ENCODE results near the gene CDK18.
A peak's percentile ranks its signal among the peaks of the same experiment; 100 is the strongest.

Gene CDK18

DNA sequence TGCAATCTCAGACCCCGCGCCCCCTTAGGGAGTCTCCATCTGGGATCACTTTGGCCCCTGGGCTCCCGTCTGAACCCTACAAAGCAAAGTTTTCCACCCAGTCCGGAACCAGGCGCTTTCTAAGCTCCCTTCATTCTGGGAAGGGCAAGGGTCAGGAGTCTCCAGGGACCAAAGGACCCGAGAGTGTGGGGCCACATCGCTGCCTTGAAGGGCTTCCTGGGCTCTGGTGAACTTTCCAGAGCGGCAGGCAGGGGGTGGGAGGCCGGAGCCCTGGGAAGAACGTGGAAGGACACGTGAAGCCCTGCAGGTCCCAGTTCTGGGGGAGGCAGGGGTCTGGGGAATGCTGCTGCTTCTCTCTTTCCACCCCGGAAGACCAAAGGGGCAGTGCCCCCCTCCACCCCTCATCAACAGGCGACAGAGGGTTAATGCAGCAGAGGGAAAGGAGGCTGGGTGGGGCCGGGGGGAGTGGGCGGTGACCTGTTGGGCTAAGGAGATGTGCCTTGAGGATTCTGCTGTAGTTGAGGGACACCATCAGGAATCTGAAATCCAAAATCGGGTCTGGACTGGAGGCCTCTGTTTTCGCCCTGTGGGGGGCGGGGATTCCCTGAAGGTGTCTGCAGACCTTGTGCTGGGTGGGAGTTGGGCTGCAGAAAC is 734 bp downstream of the CDK18 start:
- no peak for ATAC-seq (replicated peaks)

DNA sequence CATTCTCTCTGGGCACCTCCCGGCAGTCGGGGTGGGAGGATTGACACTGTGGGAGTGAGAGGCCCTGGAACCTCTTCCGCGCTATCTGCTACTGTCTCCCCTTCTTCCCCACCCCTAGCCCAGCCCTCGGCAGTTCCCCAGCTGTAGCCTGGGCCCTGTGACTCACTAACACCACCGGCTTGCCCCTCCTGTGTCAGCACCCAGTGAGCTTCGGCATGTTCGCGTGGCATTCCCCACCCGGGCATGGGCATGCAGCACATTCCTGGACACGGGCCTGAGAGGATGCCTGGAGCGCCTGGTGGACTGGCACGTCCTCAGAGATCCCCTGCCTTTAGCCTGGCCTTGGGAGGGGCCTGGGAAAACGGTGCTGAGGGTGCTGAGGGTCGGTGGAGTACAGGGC is 1.3 kb downstream of the CDK18 start:
- Mint-ChIP-seq H3K36me3 (no peaks in the 10 kb centered on the region), H3K4me3 (peak overlapping the region in 1 of 2 donors; percentile 85), H3K27me3 (peaks cover 7 to 8% of the 10 kb centered on the region in 2 donors), H3K9me3 (no peaks in the 10 kb centered on the region), H3K4me1 (peaks cover 13 to 24% of the 10 kb centered on the region in 2 donors), H3K27ac (peak overlapping the region; percentile 5)
- ATAC-seq (replicated peaks) = no peak
- no peak for DNase-seq

More for the DNA sequence above, 734 bp downstream of the CDK18 start:
- peak overlapping the region; percentile 5 for H3K27ac Mint-ChIP-seq
- peaks cover 7 to 8% of the 10 kb centered on the region in 2 donors for H3K27me3 Mint-ChIP-seq
- peak overlapping the region; percentile 84 to 85 for H3K4me3 Mint-ChIP-seq
- H3K9me3 Mint-ChIP-seq = no peaks in the 10 kb centered on the region
- DNase-seq = no peak
- peaks cover 13 to 29% of the 10 kb centered on the region in 2 donors for H3K4me1 Mint-ChIP-seq
- no peaks in the 10 kb centered on the region for H3K36me3 Mint-ChIP-seq

DNA sequence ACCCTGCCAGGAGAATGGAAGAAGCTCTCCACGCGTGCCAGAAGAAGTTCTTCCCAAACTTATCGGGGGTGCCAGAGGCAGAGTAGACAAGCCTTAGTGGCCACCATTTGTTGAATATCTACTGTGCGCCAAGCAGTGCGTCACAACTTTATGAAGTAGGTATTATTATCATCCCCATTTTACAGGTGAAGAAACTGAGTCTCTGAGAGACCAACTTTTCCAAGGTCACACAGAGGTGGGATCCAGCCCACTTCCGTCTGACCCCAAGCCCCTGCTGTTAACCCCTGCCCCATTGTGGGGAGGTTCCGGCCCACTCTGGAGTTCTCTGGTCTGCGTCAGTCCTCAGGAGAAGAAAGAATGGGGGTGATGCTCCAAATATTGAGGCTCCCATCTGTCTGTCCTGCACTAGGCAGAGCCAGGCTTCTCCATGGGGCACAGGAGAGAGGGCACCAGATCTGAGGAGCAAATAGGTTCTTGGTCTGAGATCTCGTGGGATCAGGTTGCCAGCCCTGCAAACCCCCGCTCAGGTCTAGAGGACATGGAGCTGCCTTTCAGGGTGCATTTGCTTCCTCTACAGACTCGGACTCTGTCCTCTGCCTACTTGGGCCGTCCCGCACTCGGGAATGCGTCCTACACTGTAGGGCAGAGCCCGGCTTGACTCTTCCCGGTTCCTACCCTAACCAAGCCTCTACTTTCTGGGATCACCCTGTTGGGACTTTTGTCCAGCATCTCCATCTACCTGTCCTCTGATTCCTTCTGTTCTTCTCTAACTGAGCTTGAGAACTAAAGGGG is 2.1 kb downstream of the CDK18 start:
- Mint-ChIP-seq H3K36me3 (no peaks in the 10 kb centered on the region), H3K4me1 (peaks cover 13 to 19% of the 10 kb centered on the region in 2 donors), H3K27ac (peak overlapping the region; percentile 20), H3K9me3 (no peaks in the 10 kb centered on the region), H3K4me3 (no peak overlapping the region), H3K27me3 (peaks cover 7 to 8% of the 10 kb centered on the region in 2 donors)
- ATAC-seq (replicated peaks) = no peak
- DNase-seq = no peak

DNA sequence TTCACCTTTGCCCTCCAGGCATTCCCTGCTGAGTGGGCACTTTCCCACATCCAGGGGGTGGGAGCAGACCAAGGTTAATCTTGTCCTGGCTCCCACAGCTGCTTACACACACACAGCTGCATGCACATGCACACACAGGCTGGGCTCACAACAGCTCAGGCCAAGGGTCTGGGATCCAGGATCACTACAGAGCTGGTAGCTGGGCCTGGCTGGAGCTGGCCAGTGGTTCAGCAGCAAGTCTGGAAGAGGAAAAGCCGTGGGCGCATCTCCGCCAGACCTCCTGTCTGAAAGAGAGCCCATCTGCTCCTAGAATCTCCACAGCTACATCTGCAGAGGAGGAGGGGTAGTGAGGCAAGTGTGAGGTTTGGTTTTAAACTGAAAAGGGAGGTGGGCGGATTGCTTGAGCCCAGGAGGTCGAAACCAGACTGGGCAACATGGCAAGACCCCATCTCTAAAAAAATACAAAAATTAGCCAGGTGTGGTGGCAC is 3.8 kb downstream of the CDK18 start:
- ATAC-seq (replicated peaks) (no peak), DNase-seq (no peak)
- Mint-ChIP-seq H3K4me3 (no peak overlapping the region), H3K4me1 (peaks cover 13 to 19% of the 10 kb centered on the region in 2 donors), H3K27ac (no peak overlapping the region), H3K27me3 (peaks cover 7 to 8% of the 10 kb centered on the region in 2 donors), H3K36me3 (no peaks in the 10 kb centered on the region), H3K9me3 (no peaks in the 10 kb centered on the region)

DNA sequence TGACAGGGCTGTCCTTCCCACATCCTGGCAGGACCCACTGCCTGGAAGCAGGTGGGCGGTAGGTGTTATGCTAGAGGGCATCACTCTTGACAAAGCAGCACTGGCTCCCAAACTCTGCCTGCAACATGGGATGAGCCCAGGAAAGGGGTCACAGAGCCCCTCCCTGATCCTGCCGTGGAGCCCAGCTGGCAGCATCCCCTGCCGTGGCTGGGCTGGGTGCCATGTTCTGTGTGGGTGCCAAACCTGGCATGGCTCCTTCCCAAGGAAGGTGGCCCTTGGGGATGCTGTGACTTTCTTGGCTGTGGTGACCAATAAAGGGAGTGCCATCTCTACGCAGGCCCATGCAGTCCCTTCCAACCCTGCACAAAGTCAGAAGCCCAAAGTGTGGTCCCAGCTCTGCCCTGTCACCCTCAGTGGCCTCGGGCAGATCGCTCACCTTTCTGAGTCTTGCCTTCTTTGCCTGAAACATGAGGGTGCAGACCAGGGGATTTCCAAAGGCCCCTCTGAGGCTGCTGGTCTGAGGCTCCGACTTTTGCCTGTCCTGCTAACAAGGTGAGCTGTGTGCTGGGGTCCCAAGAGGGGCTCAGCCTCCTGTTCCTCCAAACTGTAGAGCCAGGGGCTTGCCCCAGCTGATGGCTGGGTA is 6.0 kb downstream of the CDK18 start:
- ATAC-seq (replicated peaks) (no peak), DNase-seq (no peak)
- Mint-ChIP-seq H3K9me3 (no peaks in the 10 kb centered on the region), H3K27ac (no peak overlapping the region), H3K36me3 (no peaks in the 10 kb centered on the region), H3K27me3 (peaks cover 2 to 3% of the 10 kb centered on the region in 2 donors), H3K4me1 (peaks cover 6 to 9% of the 10 kb centered on the region in 2 donors), H3K4me3 (no peak overlapping the region)

DNA sequence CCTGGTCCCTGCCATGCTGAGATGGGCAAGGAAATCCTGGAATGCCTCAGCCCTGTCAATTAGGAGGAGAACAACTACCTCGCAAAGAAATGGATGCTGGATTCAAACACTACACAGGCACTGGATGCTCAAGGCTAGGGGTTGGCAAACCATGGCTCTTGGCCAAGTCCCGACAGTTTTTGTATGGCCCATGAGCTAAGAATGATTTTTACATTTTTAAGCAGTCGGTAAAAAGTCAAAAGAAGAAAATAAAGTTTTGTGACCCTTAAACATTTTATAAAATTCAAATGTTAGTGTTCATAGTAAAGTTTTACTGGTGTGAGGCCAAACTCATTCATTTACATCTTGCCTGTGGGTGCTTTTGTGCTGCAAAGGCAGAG is 6.5 kb downstream of the CDK18 start:
- no peaks in the 10 kb centered on the region for H3K36me3 Mint-ChIP-seq
- no peaks in the 10 kb centered on the region for H3K9me3 Mint-ChIP-seq
- H3K4me3 Mint-ChIP-seq = no peak overlapping the region
- DNase-seq (no peak), ATAC-seq (replicated peaks) (no peak)
- H3K27ac Mint-ChIP-seq = no peak overlapping the region
- H3K27me3 Mint-ChIP-seq = peaks cover 0 to 3% of the 10 kb centered on the region in 2 donors
- peaks cover under 1 to 8% of the 10 kb centered on the region in 2 donors for H3K4me1 Mint-ChIP-seq

DNA sequence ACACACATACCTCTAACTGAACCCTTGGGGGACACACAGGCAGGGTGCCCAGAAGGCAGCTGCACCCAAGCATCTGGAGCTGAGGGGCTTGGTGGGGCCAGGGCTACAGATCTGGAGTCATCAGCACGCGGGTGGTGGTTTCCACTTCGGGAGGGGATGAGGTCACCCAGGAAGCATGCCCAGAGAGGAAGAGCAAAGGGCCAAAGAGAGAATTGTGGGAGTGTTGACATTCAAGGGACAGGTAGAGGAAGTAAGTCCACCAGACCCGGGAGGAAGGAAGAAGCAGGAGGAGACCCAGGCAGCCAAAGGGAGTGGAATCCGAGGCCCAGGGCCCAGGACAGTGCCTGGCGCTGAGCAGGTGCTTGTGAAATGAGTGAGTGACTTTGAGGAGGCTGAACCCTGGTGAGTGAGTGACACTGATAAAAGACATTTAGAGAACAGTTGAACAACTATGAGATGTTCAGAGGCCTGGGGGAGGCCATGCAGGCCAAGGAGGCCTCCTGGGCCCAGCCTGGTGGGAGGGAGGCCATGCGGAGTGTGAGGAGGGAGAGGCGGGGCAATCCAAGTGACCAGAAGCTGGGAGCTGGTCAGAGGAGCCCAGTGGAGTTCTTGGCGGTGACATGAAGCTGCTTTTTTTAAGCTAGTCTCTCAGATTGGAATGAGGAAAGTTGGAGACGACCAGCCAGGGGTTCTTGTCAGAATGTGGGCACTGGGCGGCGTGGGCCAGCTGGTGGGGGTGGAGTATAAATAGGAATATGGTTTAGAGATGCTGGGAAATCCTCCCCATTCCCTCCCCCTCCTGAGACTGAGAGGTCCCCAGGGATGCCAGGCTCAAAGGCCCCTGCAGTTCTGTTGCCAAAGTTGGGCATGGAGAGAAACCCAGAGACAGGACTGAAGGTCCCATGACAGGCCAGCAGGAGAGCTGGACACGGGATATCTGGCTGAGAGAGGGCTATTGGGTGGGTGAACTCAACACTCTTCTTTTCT is 7.9 kb downstream of the CDK18 start:
- Mint-ChIP-seq H3K4me1 (peaks cover 0 to 5% of the 10 kb centered on the region in 2 donors), H3K9me3 (no peaks in the 10 kb centered on the region), H3K36me3 (no peaks in the 10 kb centered on the region), H3K27ac (no peak overlapping the region), H3K4me3 (no peak overlapping the region), H3K27me3 (no peaks in the 10 kb centered on the region)
- DNase-seq = no peak
- no peak for ATAC-seq (replicated peaks)

DNA sequence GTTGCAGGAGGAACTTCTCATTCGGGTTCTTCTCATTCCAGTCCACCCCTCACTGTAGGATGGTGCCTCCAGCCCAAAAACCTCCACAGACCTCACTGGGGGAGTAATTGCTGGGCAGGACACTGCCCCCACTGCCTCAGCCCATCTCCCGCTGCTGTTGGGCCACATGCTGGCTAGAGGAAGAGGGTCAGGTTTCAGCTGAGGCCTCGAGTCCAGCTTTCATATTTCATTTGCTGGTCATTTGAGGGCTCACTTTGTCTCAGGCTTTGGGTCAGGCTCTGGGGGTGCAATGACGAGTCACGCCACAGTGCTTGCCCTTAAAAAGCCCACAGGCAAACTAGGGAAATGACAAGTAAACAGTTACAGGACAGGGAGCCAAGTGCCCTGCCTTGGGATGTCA is 9.3 kb downstream of the CDK18 start:
- Mint-ChIP-seq H3K27me3 (no peaks in the 10 kb centered on the region), H3K27ac (no peak overlapping the region), H3K4me1 (peaks cover 0 to 5% of the 10 kb centered on the region in 2 donors), H3K4me3 (no peak overlapping the region), H3K9me3 (no peaks in the 10 kb centered on the region), H3K36me3 (no peaks in the 10 kb centered on the region)
- no peak for DNase-seq
- no peak for ATAC-seq (replicated peaks)

DNA sequence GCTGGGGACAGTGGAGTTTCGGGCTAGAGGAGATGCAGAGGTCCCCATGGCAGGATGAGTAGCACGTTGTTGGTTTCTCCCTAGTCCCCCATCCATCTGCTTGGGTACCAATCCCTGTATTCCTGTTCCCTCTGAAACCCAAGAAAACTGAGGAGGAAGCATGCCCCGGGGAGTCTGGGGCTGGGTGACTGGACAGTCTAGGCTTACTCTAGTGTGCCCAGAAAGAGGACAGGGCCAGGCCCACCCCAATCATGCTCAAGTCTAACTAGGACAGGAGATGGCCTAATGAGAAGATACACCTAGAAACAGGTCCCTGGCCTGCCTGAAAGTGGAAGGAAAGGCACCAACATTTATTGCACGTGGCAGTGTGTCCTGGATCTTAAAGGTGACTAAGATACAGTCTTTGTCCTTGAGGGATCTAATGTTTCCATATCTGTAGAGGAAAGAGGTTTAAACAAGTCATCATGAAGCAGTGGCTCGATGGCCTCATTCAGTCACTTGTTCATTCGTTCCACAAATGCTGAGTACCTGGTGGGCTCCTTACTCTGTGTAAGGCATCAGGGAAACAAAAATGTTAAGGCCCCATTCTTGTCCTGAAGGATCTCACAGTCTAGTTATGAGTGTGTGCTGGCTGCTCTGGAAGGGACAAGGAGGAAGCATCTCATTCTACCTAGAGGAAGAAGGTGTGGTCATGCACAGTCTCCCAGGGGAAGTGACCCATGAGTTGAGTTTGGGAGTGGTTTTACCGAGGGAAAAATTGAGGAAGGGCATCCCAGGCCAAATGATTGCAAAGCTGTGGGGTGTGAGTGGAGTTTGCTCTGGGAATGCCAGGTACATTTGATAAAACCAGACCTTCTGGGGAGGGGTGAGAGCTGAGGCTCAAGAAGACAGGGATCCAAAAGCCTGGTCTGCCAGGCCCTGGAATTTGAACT is 10.0 kb downstream of the CDK18 start:
- no peaks in the 10 kb centered on the region for H3K36me3 Mint-ChIP-seq
- no peak overlapping the region for H3K27ac Mint-ChIP-seq
- no peaks in the 10 kb centered on the region for H3K9me3 Mint-ChIP-seq
- ATAC-seq (replicated peaks) (peak in 1 of 2 donors; percentile 36), DNase-seq (no peak)
- H3K4me1 Mint-ChIP-seq = peaks cover 0 to 5% of the 10 kb centered on the region in 2 donors
- H3K27me3 Mint-ChIP-seq = no peaks in the 10 kb centered on the region
- no peak overlapping the region for H3K4me3 Mint-ChIP-seq

DNA sequence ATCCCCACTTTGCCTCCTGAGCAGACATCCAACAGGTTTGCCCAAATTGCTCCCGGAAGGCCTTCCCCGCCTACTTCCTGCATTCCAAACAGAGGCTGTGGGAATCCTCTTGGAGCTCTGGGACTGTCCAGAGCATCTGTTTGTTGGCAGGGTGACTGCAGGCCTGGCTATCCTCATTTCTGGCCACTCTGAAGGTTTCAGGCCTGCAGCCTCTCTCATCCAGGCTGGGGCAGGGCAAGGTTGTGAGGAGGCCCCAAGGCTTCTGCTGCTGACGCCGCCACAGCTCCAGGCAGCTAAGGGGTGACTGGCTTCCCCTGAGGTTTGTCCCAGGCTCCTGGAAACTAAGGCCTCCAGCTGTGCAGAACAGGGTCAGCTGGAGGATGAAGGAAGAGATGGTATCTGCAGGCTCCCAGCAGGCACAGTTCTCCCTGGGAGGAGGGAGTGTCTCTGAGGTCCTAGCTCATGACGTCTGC is 11.3 kb downstream of the CDK18 start:
- ATAC-seq (replicated peaks) (no peak), DNase-seq (no peak)
- Mint-ChIP-seq H3K36me3 (no peaks in the 10 kb centered on the region), H3K9me3 (no peaks in the 10 kb centered on the region), H3K4me1 (peaks cover 0 to 5% of the 10 kb centered on the region in 2 donors), H3K27me3 (peaks cover 0 to 5% of the 10 kb centered on the region in 2 donors), H3K27ac (no peak overlapping the region), H3K4me3 (no peak overlapping the region)

DNA sequence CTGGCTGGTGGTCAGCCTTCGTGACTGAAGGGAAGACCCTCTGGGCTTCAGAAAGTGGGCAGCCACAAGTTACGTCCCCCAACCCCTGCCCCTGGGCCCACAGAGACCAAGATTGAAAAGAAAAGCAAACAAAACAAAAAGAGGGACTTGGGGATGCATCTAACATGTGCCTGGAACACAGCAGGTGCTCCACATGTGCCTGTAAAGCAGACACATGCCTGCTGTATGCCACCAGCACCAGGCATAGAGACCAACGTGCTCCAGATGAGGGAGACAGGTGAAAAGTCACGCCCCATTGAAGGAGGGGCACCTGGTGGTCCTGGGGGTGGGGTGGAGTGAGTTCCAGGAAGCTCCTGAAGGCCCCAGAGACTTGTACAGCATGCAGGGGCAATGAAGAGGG is 11.9 kb downstream of the CDK18 start:
- no peak overlapping the region for H3K4me3 Mint-ChIP-seq
- ATAC-seq (replicated peaks) = no peak
- no peak for DNase-seq
- H3K4me1 Mint-ChIP-seq = peaks cover 0 to 5% of the 10 kb centered on the region in 2 donors
- H3K9me3 Mint-ChIP-seq = no peaks in the 10 kb centered on the region
- H3K27ac Mint-ChIP-seq = no peak overlapping the region
- peaks cover 0 to 5% of the 10 kb centered on the region in 2 donors for H3K27me3 Mint-ChIP-seq
- no peaks in the 10 kb centered on the region for H3K36me3 Mint-ChIP-seq

DNA sequence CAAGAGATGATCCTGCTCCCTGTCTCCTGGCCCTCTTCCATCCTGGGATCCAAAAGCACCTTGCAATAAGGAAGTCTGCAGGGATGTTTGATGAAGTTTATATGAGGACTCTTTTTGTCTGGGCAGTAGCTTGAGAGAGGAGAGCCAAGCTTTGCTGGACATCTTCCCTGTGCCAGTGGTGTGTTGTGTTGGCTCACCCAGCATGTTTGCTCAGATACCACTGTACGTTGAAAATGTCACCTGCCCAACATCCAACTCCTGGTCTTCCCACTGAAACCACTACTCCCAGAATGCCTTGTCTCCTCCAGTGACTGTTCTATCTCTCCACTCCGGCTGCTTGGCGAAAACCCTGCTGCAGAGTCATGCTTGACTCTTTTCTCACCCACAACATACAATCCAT is 12.8 kb downstream of the CDK18 start:
- Mint-ChIP-seq H3K4me3 (no peak overlapping the region), H3K27ac (no peak overlapping the region), H3K36me3 (no peaks in the 10 kb centered on the region), H3K9me3 (no peaks in the 10 kb centered on the region), H3K4me1 (peaks cover 0 to 7% of the 10 kb centered on the region in 2 donors), H3K27me3 (peaks cover 0 to 5% of the 10 kb centered on the region in 2 donors)
- ATAC-seq (replicated peaks) (no peak), DNase-seq (no peak)

DNA sequence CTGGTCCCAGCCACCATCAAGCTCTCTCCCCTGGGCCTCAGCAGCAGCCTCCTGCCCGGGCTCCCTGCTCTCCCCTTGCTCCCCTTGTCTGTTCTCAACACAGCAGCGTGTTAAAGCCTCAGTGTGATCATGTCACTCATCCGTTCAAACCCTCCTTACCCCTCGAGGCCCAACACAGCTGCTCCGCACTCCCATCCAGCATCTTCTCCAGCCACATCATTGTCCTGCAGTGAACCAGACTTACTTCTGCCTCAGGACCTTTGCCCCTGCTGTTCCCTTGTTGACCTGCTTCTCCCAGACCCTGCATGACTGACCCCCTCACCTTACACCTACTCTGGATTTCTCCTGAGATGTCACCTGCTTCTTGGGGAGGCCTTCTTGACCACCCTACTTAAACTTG is 13.3 kb downstream of the CDK18 start:
- Mint-ChIP-seq H3K4me1 (peaks cover 0 to 7% of the 10 kb centered on the region in 2 donors), H3K4me3 (no peak overlapping the region), H3K9me3 (no peaks in the 10 kb centered on the region), H3K27ac (no peak overlapping the region), H3K36me3 (no peaks in the 10 kb centered on the region), H3K27me3 (peaks cover 0 to 5% of the 10 kb centered on the region in 2 donors)
- ATAC-seq (replicated peaks) (no peak), DNase-seq (no peak)

Data from stimulated activated naive B cell treated with anti-CD40 and anti-IgM and Interleukin-4, amounts not matched to agents 10 μg/mL and 1 μg/mL and 100 μg/mL, for 72 hours (primary cell).